Right lobe of liver (tissue), 4 donors: ENCODE data around the gene TWNK.

Source experiments
- POLR2A ChIP-seq: fragments of 450-650 bp; IDR thresholded peaks from one replicate; pipeline ENCODE4 v1.6.1; 2017; ENCODE audit warnings: antibody characterized with exemption, mild to moderate bottlenecking
- TF ChIP-seq, protein P1 (sequence below), 4 donors: fragments of 200-600 bp in 3 of 4; fragments of 450-650 bp in 1 of 4; IDR thresholded peaks; one replicate each; pipeline versions ENCODE4 v1.5.1 to v1.8.0; 2016 to 2022; ENCODE audit warnings: antibody characterized with exemption in 4 of 4, mild to moderate bottlenecking in 2 of 4
- donor health status: DM: no; HTN: no; CAD: no.
- donor health status: DM: no; HTN: no; CAD: no.
- donor health status: DM: no; HTN: yes; CAD: no.

DNA sequence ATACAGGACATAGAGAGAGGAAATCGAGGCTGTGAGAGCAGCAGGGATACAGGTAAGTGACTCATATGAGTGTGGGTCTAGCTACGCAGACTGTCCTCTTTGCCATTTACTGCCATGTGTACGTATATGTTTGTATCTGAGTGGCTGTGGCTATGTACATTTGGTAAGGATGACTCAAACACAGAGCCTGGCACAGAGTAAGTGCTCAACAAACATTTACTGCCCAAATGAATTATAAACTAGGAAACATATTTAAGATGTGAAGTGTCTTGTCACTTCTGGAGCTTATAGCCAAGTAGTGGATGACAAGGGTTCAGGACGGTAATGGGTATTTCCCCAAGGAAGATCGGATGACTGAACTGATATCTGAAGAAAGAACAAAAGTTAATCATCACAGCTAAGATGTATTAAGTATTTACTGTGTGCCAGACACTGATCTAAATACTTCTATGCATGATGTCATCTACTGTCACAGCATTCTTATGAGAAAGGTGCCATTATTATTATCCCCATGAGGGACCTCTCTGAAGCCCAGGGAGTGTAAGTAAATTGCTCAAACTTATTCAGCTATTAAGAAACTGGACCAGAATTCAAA, 6.1 kb upstream of the TWNK start:
- TF ChIP-seq, protein P1, sequence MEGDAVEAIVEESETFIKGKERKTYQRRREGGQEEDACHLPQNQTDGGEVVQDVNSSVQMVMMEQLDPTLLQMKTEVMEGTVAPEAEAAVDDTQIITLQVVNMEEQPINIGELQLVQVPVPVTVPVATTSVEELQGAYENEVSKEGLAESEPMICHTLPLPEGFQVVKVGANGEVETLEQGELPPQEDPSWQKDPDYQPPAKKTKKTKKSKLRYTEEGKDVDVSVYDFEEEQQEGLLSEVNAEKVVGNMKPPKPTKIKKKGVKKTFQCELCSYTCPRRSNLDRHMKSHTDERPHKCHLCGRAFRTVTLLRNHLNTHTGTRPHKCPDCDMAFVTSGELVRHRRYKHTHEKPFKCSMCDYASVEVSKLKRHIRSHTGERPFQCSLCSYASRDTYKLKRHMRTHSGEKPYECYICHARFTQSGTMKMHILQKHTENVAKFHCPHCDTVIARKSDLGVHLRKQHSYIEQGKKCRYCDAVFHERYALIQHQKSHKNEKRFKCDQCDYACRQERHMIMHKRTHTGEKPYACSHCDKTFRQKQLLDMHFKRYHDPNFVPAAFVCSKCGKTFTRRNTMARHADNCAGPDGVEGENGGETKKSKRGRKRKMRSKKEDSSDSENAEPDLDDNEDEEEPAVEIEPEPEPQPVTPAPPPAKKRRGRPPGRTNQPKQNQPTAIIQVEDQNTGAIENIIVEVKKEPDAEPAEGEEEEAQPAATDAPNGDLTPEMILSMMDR (IDR thresholded peaks at IDR 0.05) = no peak
- TF ChIP-seq POLR2A = no peak
